GM12878 (cell line): Measurements from ENCODE around the gene CCDC9. TPM values are rescaled to one million over a fixed set of nuclear protein-coding genes. Genes with fewer than 3 reads are reported as not detected.

ENCODE experiments used
- ATAC-seq: fragments of 200-7000 bp; cut with Tn5 transposase; 3 replicates; pipeline ENCODE4 v1.9.1; 2020; ENCODE audit warnings: mild to moderate bottlenecking, moderate library complexity
- BruUV-seq: library from RNA; stranded (reverse); fragments of 400-500 nt; replicated peaks from 2 replicates; lab custom pipeline; 2021; lab: Mats Ljungman, UMichigan
- CTCF ChIA-PET: fragments of 300-600 bp; sonication (Branson Sonifier 250); formaldehyde crosslinking; extraction: SDS; loops from one replicate; lab custom pipeline; 2021; ENCODE audit warnings: inconsistent platforms; lab: Yijun Ruan, JAX
- POLR2A ChIA-PET: fragments of 350-600 bp; formaldehyde crosslinking; extraction: SDS; loops from one replicate; lab custom pipeline; 2021; ENCODE audit warnings: inconsistent platforms; lab: Charles Lee
- RAD21 ChIA-PET: fragments of 300-600 bp; sonication (Branson Sonifier 250); formaldehyde crosslinking; loops from one replicate; lab custom pipeline; 2023; ENCODE audit warnings: antibody characterized with exemption; ENCODE audit not compliant: unreplicated experiment; lab: Charles Lee
- SMC1A ChIA-PET: fragments of 300-600 bp; sonication (Branson Sonifier 250); formaldehyde crosslinking; loops from one replicate; lab custom pipeline; 2023; ENCODE audit not compliant: unreplicated experiment, uncharacterized antibody; lab: Charles Lee
- DNase-seq: peaks from one replicate; pipeline ENCODE4 v3.0.0-alpha.2; 2011; ENCODE audit warnings: low read depth, low spot score
- FAIRE-seq: peaks from 3 replicates; lab custom pipeline; 2011; peaks lifted over from hg19 to GRCh38; lab: Jason Lieb, UNC
- H2AFZ ChIP-seq: 2 replicates; pipeline ENCODE4 v1.6.0; 2011; ENCODE audit warnings: low read depth, low read length, control low read depth; ENCODE audit not compliant: control insufficient read depth
- H3K27ac ChIP-seq: 2 replicates; pipeline ENCODE4 v1.5.1; 2011; ENCODE audit warnings: control low read depth; ENCODE audit not compliant: control insufficient read depth, insufficient read depth
- H3K27me3 ChIP-seq, 2 experiments: replicated peaks in 1 of 2; 2 replicates each; pipeline versions ENCODE4 v1.6.0 to v1.6.1; 2011; ENCODE audit warnings: low read length in 1 of 2; ENCODE audit not compliant: control insufficient read depth in 2 of 2, insufficient read depth in 2 of 2
- H3K36me3 ChIP-seq, 2 experiments: 2 replicates each; pipeline ENCODE4 v1.5.1; 2011; ENCODE audit warnings: low read length in 1 of 2; ENCODE audit not compliant: control insufficient read depth in 2 of 2, insufficient read depth in 2 of 2
- H3K4me1 ChIP-seq: 2 replicates; pipeline ENCODE4 v1.6.1; 2011; ENCODE audit warnings: mild to moderate bottlenecking, low read length, moderate library complexity, mixed read lengths; ENCODE audit not compliant: control insufficient read depth, insufficient read depth
- H3K4me2 ChIP-seq: 2 replicates; pipeline ENCODE4 v1.6.0; 2011; ENCODE audit warnings: control low read depth; ENCODE audit not compliant: control insufficient read depth, insufficient read depth
- H3K4me3 ChIP-seq: fragments of 200-600 bp; sonication (generic); 2 replicates; pipeline ENCODE4 v1.5.1; 2016
- H3K79me2 ChIP-seq: 2 replicates; pipeline ENCODE4 v1.6.0; 2011; ENCODE audit warnings: low read length; ENCODE audit not compliant: control insufficient read depth, insufficient read depth
- H3K9ac ChIP-seq: 2 replicates; pipeline ENCODE4 v1.8.0; 2011; ENCODE audit warnings: low read length, control low read depth, mixed read lengths; ENCODE audit not compliant: control insufficient read depth, insufficient read depth
- H3K9me3 ChIP-seq: replicated peaks from 3 replicates; pipeline ENCODE4 v1.5.1; 2011; ENCODE audit warnings: mild to moderate bottlenecking, low read length; ENCODE audit not compliant: control insufficient read depth, insufficient read depth
- H4K20me1 ChIP-seq: 2 replicates; pipeline ENCODE4 v1.6.0; 2011; ENCODE audit not compliant: control insufficient read depth, insufficient read depth
- ATF7 ChIP-seq: fragments of 450-650 bp; IDR thresholded peaks from 2 replicates; pipeline ENCODE4 v1.6.1; 2016; ENCODE audit warnings: low read depth, mild to moderate bottlenecking
- BACH1 ChIP-seq: fragments of 450-650 bp; IDR thresholded peaks from 2 replicates; pipeline ENCODE4 v1.6.1; 2017; ENCODE audit warnings: mild to moderate bottlenecking, borderline replicate concordance
- EGR1 ChIP-seq, 2 experiments: IDR thresholded peaks; 1 replicate in 1 of 2; 2 replicates in 1 of 2; pipeline ENCODE4 v1.6.1; 2011 to 2012; ENCODE audit warnings: low read depth in 2 of 2, low read length in 2 of 2, borderline replicate concordance in 1 of 2, mild to moderate bottlenecking in 1 of 2, moderate library complexity in 1 of 2
- SP1 ChIP-seq: IDR thresholded peaks from one replicate; pipeline ENCODE4 v1.6.1; 2011; ENCODE audit warnings: low read depth, low read length
- WGBS: methylation state at CpG from one replicate; pipeline ENCODE4 v1.1.6; 2016; ENCODE audit warnings: low lambda C conversion rate; ENCODE audit not compliant: insufficient replicate concordance, insufficient coverage; ENCODE audit errors: missing lambda C conversion rate; 5-methylcytosine and 5-hydroxymethylcytosine counted together
- in situ Hi-C: fragments of 300-500 bp; cut with MboI; formaldehyde crosslinking; loops from 9 replicates; pipeline ENCODE4 v1.14.3; 2018; ENCODE audit warnings: mixed read lengths
- intact Hi-C: fragments of 100-400 bp; cut with micrococcal nuclease; formaldehyde crosslinking; loops from one replicate; pipeline ENCODE4 v1.14.2; 2022; ENCODE audit not compliant: unreplicated experiment
- polyA plus RNA-seq, 11 experiments: library from polyadenylated mRNA; depleted of rRNA in 4 of 11; unstranded in 6 of 11; stranded (reverse) in 5 of 11; fragments of >200 nt; fragmentation: Nextera tagmentation in 4 of 11; fragmentation: Illumina TruSeq in 1 of 11; extraction: Ambion mirVana in 4 of 11; extraction: Trizol in 1 of 11; gene quantifications; 1 replicate in 1 of 11; 2 replicates in 10 of 11; pipeline versions ENCODE4 v1.2.1 to v1.2.3, GENCODE V29; 2011 to 2016; ENCODE audit warnings: inconsistent platforms in 2 of 11, missing spikeins in 2 of 11, low read depth in 1 of 11
- total RNA-seq, 4 experiments: library from RNA; depleted of rRNA in 3 of 4; stranded (reverse); fragments of >200 nt in 3 of 4; fragmentation: Illumina TruSeq in 1 of 4; extraction: Trizol in 1 of 4; gene quantifications; 2 replicates each; pipeline versions ENCODE4 v1.2.1 to v1.2.3, GENCODE V29; 2013 to 2021
- TF ChIP-seq, protein P1 (sequence below): fragments of 450-650 bp; IDR thresholded peaks from 2 replicates; pipeline ENCODE4 v1.6.1; 2017; ENCODE audit warnings: low read depth, mild to moderate bottlenecking, moderate library complexity

CCDC9 gene
- total and polyA plus RNA-seq, 10 of the 15 experiments (the other 5 are each of a cell fraction or from before 2014, with no cell fraction given): 0.18 to 17.5 (median 7.1) TPM; not detected in 1

DNA sequence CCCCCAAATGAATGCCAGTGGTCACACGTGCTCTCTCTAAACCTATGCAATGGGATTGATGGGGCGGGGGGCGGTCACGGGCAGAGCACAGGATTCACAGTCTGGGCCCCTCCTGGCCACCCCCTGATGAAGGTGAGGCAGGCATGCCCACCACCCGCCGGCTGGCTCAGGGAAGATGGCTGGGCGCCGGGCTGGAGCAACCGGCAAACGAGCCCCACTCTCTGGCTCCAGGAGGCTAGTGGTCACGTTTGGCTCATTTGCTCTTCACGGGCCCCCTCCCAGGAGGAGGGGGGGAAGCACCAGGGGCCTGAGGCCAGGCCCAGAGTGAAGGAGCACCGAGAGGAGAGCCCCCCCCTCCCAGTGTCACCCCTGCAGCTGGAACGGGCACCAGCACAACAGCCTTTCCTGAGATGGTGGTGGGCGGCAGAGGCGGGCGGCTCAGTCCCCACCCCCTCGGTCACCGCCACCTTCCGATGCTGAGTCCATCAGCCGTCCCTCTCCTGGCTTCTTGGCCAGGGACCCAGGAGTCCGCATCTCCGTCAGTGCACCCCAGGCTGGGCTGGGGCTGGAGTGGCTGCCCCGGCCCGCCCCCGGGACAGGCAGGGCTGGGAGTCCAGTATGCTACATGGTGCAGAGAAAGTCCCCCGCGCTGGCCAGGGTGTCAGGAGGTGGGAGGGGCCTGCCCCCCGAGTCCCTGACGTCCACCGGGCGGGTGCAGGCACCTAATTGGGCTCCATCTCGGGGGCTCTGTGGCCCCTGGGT lies 35.1 kb upstream of the CCDC9 start:
- no peak overlapping the region for H3K27ac ChIP-seq
- no peak overlapping the region for H2AFZ ChIP-seq
- no peak for FAIRE-seq
- H3K4me1 ChIP-seq: peaks cover 5% of the 10 kb centered on the region
- 81% methylated on average over 28 of the region's 33 CpGs for WGBS
- intact Hi-C loops (no loop called here), in situ Hi-C loops (no loop called here)
- BruUV-seq: no TSS peak
- no peak overlapping the region for H3K9ac ChIP-seq
- no peaks in the 10 kb centered on the region for H3K27me3 ChIP-seq
- ChIA-PET CTCF (interaction anchor here (1.5 kb wide), 1 partner anchor 23 kb away, joined by 7 read pairs; no protein-coding TSS in a partner anchor), SMC1A (interaction anchor here (0.5 kb wide), 1 partner anchor 40 kb away, joined by 3 read pairs; no protein-coding TSS in a partner anchor), POLR2A (no interaction called here), RAD21 (no interaction called here)
- H3K4me2 ChIP-seq: no peak overlapping the region
- peaks cover 6 to 8% of the 10 kb centered on the region in 2 experiments for H3K36me3 ChIP-seq
- no peaks in the 10 kb centered on the region for H3K9me3 ChIP-seq
- ATAC-seq: no peak
- H4K20me1 ChIP-seq: no peaks in the 10 kb centered on the region
- DNase-seq: no peak
- TF ChIP-seq BACH1 (no peak), EGR1 (IDR thresholded peaks at IDR 0.05; ENCODE audit: borderline replicate concordance in 1 of 2, low read depth in 2 of 2, low read length in 2 of 2) (no peak), ATF7 (no peak), SP1 (no peak)
- TF ChIP-seq, protein P1, sequence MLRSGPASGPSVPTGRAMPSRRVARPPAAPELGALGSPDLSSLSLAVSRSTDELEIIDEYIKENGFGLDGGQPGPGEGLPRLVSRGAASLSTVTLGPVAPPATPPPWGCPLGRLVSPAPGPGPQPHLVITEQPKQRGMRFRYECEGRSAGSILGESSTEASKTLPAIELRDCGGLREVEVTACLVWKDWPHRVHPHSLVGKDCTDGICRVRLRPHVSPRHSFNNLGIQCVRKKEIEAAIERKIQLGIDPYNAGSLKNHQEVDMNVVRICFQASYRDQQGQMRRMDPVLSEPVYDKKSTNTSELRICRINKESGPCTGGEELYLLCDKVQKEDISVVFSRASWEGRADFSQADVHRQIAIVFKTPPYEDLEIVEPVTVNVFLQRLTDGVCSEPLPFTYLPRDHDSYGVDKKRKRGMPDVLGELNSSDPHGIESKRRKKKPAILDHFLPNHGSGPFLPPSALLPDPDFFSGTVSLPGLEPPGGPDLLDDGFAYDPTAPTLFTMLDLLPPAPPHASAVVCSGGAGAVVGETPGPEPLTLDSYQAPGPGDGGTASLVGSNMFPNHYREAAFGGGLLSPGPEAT: no peak
- H3K79me2 ChIP-seq: peaks cover 1% of the 10 kb centered on the region; the same call in 1 of the 2 replicates
- no peak overlapping the region for H3K4me3 ChIP-seq
